K562 (cell line): ENCODE results near the gene AGPAT1. TPM values are rescaled to one million over a fixed set of nuclear protein-coding genes. Genes with fewer than 3 reads are reported as not detected.

ENCODE experiments used
- CHCHD3 ChIP-seq: fragments of 250-450 bp; sonication (Bioruptor Pico); IDR thresholded peaks from 2 replicates; pipeline ENCODE4 v2.1.2; 2022; ENCODE audit warnings: mild to moderate bottlenecking
- FOSL1 ChIP-seq: fragments of 200-800 bp; sonication (Bioruptor generic); conservative IDR thresholded peaks from 2 replicates; pipeline ENCODE4 v1.6.1; 2016; ENCODE audit warnings: missing genetic modification characterization, missing compliant biosample characterization
- GTF2F1 ChIP-seq: IDR thresholded peaks from 2 replicates; pipeline ENCODE4 v1.6.1; 2011; ENCODE audit warnings: low read depth, low read length, improper control_type of control experiment
- KDM5B ChIP-seq: fragments of 200-600 bp; sonication (generic); IDR thresholded peaks from 2 replicates; pipeline ENCODE4 v1.6.1; 2012; ENCODE audit warnings: low read depth, mild to moderate bottlenecking, moderate library complexity, low read length, control low read depth, inconsistent platforms; ENCODE audit not compliant: insufficient replicate concordance
- MYNN ChIP-seq, 2 experiments: sonication (generic); formaldehyde crosslinking in 1 of 2; IDR thresholded peaks; 2 replicates each; pipeline versions ENCODE4 v1.5.0 to v1.6.1; 2016 to 2020; ENCODE audit warnings: antibody characterized with exemption in 1 of 2, missing genetic modification reagents in 1 of 2
- OTX1 ChIP-seq: fragments of 450-650 bp; formaldehyde crosslinking; IDR thresholded peaks from 2 replicates; pipeline ENCODE4 v1.4.0; 2022; ENCODE audit warnings: mild to moderate bottlenecking
- PRMT5 ChIP-seq: sonication (generic); formaldehyde crosslinking; IDR thresholded peaks from 2 replicates; pipeline ENCODE4 v1.5.0; 2020; ENCODE audit warnings: missing genetic modification reagents
- RBM22 ChIP-seq: fragments of 200-400 bp; formaldehyde crosslinking; IDR thresholded peaks from 2 replicates; pipeline ENCODE4 v1.6.1; 2018; ENCODE audit warnings: low read length, low read depth; ENCODE audit not compliant: poor library complexity, severe bottlenecking
- TCFL5 ChIP-seq: fragments of 250-450 bp; sonication (Bioruptor Pico); conservative IDR thresholded peaks from 2 replicates; pipeline ENCODE4 v1.6.1; 2021; ENCODE audit warnings: mild to moderate bottlenecking, moderate library complexity, matching md5 sums
- TEAD1 ChIP-seq, 2 experiments: fragments of 450-650 bp in 1 of 2; sonication (generic) in 1 of 2; formaldehyde crosslinking; IDR thresholded peaks; 2 replicates each; pipeline versions ENCODE4 v1.4.0 to v1.8.0; 2020 to 2022; ENCODE audit warnings: mild to moderate bottlenecking in 2 of 2, missing genetic modification reagents in 1 of 2
- TEAD2 ChIP-seq: fragments of 450-650 bp; IDR thresholded peaks from 2 replicates; pipeline ENCODE4 v1.6.1; 2016; ENCODE audit warnings: missing genetic modification characterization, control low read depth, missing compliant biosample characterization
- U2AF1 ChIP-seq: fragments of 200-400 bp; formaldehyde crosslinking; optimal IDR thresholded peaks from 2 replicates; pipeline ENCODE3; 2017; ENCODE audit warnings: mild to moderate bottlenecking, low read depth, low read length, moderate library complexity
- ZNF212 ChIP-seq: fragments of 450-650 bp; formaldehyde crosslinking; IDR thresholded peaks from 2 replicates; pipeline ENCODE4 v1.4.0; 2020; ENCODE audit warnings: mild to moderate bottlenecking
- ZNF282 ChIP-seq: sonication (generic); formaldehyde crosslinking; IDR thresholded peaks from 2 replicates; pipeline ENCODE4 v1.8.1; 2023; ENCODE audit warnings: missing genetic modification reagents
- ZNF41 ChIP-seq: fragments of 250-450 bp; sonication (Bioruptor Pico); conservative IDR thresholded peaks from 2 replicates; pipeline ENCODE4 v1.4.0; 2020; ENCODE audit warnings: mild to moderate bottlenecking
- ZNF766 ChIP-seq: fragments of 200-800 bp; sonication (Bioruptor generic); conservative IDR thresholded peaks from 2 replicates; pipeline ENCODE4 v1.6.1; 2016; ENCODE audit warnings: missing genetic modification characterization, missing compliant biosample characterization
- polyA plus RNA-seq, 8 experiments: library from polyadenylated mRNA; depleted of rRNA in 4 of 8; stranded (reverse) in 5 of 8; unstranded in 3 of 8; fragments of >200 nt; fragmentation: Nextera tagmentation in 2 of 8; fragmentation: Illumina TruSeq in 1 of 8; extraction: Ambion mirVana in 2 of 8; extraction: Trizol in 1 of 8; gene quantifications; 2 replicates each; pipeline versions ENCODE4 v1.2.1 to v1.2.3, GENCODE V29; 2011 to 2014; ENCODE audit warnings: inconsistent platforms in 1 of 8, missing spikeins in 1 of 8
- total RNA-seq, 7 experiments: library from RNA; depleted of rRNA in 6 of 7; stranded (reverse); fragments of >200 nt in 6 of 7; fragmentation: Illumina TruSeq in 2 of 7; extraction: Trizol in 2 of 7; gene quantifications; 2 replicates each; pipeline versions ENCODE4 v1.2.1 to v1.2.3, GENCODE V29; 2011 to 2021; ENCODE audit warnings: low replicate concordance in 1 of 7
- TF ChIP-seq, protein P1 (sequence below): sonication (generic); formaldehyde crosslinking; IDR thresholded peaks from 2 replicates; pipeline ENCODE4 v1.8.0; 2022; ENCODE audit warnings: mild to moderate bottlenecking, missing genetic modification reagents
- TF ChIP-seq, protein P2 (sequence below), 2 experiments: fragments of 450-650 bp; conservative IDR thresholded peaks; 2 replicates each; pipeline ENCODE4 v1.6.1; 2017; ENCODE audit warnings: mild to moderate bottlenecking in 2 of 2, moderate library complexity in 2 of 2

Gene AGPAT1
- total and polyA plus RNA-seq, 9 of the 15 experiments (the other 6 are each of a cell fraction or from before 2014, with no cell fraction given): 37.9 to 176 (median 69.4) TPM

DNA sequence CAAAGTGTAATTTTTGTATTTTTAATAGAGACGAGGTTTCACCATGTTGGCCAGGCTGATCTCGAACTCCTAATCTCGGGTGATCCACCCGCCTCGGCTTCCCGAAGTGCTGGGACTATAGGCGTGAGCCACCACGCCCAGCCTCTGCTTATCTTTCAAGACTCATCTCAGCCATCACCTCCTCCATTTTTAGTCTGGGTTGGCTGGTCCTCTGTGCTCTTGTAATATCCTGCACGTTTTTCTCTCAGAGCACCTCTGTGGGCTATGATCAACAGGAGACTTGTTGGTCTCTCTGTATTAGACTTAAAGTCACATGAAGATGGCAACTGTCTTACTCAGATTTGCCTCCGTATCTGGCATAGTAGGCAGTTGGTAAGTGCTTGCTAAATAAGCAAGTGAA, 40.4 kb upstream of the AGPAT1 start (continued):
- TF ChIP-seq ZNF41 (CRISPR knock-in tag) (no peak), OTX1 (CRISPR knock-in tag) (no peak), ZNF212 (CRISPR knock-in tag) (no peak), TEAD2 (tag) (no peak), RBM22 (no peak), KDM5B (no peak), PRMT5 (no peak), TEAD1 (CRISPR knock-in tag; IDR thresholded peaks at IDR 0.05) (peak in 1 of 2 experiments; percentile 50; a peak in 1 of 4 replicates), CHCHD3 (CRISPR knock-in tag) (no peak), U2AF1 (no peak), MYNN (IDR thresholded peaks at IDR 0.05) (no peak), MYNN (CRISPR knock-in tag; IDR thresholded peaks at IDR 0.05) (no peak), ZNF282 (CRISPR knock-in tag) (no peak), TCFL5 (0 out of 2 replicates have a peak, but pooled peaks have one; percentile 44), ZNF766 (peak; percentile 76), FOSL1 (tag) (no peak), GTF2F1 (no peak)
- TF ChIP-seq, protein P1, sequence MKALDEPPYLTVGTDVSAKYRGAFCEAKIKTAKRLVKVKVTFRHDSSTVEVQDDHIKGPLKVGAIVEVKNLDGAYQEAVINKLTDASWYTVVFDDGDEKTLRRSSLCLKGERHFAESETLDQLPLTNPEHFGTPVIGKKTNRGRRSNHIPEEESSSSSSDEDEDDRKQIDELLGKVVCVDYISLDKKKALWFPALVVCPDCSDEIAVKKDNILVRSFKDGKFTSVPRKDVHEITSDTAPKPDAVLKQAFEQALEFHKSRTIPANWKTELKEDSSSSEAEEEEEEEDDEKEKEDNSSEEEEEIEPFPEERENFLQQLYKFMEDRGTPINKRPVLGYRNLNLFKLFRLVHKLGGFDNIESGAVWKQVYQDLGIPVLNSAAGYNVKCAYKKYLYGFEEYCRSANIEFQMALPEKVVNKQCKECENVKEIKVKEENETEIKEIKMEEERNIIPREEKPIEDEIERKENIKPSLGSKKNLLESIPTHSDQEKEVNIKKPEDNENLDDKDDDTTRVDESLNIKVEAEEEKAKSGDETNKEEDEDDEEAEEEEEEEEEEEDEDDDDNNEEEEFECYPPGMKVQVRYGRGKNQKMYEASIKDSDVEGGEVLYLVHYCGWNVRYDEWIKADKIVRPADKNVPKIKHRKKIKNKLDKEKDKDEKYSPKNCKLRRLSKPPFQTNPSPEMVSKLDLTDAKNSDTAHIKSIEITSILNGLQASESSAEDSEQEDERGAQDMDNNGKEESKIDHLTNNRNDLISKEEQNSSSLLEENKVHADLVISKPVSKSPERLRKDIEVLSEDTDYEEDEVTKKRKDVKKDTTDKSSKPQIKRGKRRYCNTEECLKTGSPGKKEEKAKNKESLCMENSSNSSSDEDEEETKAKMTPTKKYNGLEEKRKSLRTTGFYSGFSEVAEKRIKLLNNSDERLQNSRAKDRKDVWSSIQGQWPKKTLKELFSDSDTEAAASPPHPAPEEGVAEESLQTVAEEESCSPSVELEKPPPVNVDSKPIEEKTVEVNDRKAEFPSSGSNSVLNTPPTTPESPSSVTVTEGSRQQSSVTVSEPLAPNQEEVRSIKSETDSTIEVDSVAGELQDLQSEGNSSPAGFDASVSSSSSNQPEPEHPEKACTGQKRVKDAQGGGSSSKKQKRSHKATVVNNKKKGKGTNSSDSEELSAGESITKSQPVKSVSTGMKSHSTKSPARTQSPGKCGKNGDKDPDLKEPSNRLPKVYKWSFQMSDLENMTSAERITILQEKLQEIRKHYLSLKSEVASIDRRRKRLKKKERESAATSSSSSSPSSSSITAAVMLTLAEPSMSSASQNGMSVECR: no peak
- TF ChIP-seq, protein P2, sequence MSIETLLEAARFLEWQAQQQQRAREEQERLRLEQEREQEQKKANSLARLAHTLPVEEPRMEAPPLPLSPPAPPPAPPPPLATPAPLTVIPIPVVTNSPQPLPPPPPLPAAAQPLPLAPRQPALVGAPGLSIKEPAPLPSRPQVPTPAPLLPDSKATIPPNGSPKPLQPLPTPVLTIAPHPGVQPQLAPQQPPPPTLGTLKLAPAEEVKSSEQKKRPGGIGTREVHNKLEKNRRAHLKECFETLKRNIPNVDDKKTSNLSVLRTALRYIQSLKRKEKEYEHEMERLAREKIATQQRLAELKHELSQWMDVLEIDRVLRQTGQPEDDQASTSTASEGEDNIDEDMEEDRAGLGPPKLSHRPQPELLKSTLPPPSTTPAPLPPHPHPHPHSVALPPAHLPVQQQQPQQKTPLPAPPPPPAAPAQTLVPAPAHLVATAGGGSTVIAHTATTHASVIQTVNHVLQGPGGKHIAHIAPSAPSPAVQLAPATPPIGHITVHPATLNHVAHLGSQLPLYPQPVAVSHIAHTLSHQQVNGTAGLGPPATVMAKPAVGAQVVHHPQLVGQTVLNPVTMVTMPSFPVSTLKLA (conservative IDR thresholded peaks at IDR 0.05): no peak
